Germinal center (tissue), 1 donor: ENCODE data around the gene TFPI.
"Not testable (repeated sequence)": the region's sequence is repeated elsewhere in the genome, so short reads cannot be mapped to it uniquely, and the experiment has no call there.

Experiments
- DNase-seq: peaks from one replicate; pipeline ENCODE4 v3.0.0; 2012; ENCODE audit warnings: mixed read lengths, low spot score

TFPI gene

DNA sequence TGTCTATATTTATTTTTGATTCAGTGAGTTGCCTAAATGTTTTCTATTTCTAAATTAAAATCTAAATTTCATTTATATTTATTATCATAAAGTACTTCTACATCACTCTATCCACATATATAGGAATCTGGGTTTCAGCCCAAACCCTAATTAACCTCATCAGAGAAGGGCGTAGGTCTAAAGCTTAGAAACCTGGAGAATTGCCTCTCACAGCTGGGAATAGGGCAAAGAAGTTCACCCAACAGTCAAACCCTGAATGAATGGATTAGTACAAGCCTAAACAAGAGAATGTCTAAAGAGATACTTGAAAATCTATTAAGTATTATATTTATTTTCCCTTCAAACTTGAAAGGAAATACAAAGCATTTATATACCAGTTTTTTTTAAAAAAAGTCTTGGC is 26.2 kb downstream of the TFPI start:
- no peak for DNase-seq

- DNase-seq = no peak
These were observed 27.0 kb downstream of the TFPI start for GRCh38 chr2:187527262-187527661.

DNA sequence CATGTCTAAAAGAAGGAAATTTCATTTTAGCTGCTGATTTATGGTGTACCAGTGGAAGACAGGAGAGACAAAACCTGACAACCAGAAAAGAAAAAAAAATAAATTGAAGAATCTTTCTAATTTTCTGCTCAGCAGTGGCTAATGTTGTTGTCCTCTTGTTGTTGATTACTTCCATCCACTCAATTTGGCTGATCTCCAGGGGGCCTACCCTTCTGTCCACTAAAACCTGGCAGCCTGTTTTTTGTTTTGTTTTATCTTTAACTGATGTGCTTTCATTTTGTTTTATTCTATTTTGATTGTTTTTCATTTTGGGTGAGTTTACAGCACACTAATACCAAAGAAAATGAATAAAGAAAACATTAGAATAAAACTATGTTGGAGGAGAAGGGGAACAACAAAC is 27.4 kb downstream of the TFPI start:
- DNase-seq = no peak

GRCh38 chr2:187525163-187525900 is 28.9 kb downstream of the TFPI start:
- DNase-seq = no peak

GRCh38 chr2:187523325-187523724 is 30.9 kb downstream of the TFPI start:
- no peak for DNase-seq

GRCh38 chr2:187520121-187520624 is 34.1 kb downstream of the TFPI start:
- no peak for DNase-seq

DNA sequence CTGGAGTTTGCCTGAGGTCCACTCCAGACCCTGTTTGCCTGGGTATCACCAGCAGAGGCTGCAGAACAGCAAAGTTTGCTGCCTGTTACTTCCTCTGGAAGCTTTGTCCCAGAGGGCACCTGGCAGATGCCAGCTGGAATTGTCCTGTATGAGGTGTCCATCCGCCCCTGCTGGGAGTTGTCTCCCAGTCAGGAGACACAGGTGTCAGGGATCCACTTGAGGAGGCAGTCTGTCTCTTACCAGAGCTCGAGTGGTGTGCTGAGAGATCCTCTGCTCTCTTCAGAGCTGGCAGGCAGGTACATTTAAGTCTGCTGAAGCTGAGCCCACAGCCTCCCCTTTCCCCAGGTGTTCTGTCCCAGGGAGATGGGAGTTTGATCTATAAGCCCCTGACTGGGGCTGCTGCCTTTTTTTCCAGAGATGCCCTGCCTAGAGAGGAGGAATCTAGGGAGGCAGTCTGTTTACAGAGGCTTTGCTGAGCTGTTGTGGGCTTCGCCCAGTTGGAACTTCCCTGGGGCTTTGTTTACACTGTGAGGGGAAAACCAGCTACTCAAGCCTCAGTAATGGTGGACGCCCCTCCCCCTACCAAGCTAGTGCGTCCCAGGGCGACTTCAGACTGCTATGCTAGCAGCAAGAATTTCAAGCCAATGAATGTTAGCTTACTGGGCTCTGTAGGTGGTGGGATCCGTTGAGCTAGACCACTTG is 34.7 kb downstream of the TFPI start:
- DNase-seq = no peak

DNA sequence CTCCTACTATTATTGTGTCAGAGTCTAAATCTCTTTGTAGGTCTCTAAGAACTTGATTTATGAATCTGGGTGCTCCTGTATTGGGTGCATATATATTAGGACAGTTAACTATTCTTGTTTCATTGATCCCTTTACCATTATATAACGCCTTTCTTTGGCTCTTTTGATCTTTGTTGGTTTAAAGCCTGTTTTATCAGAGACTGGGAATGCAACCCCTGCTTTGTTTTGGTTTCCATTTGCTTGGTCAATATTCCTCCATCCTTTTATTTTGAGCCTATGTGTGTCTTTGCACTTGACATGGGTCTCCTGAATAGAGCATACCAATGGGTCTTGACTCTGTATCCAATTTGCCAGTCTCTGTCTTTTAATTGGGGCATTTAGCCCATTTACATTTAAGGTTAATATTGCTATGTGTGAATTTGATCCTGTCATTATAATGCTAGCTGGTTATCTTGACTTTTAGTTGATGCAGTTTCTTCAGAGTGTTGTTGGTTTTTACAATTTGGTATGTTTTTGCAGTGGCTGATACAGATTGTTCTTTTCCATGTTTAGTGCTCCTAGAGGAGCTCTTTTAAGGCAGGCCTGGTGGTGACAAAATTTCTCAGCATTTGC is 36.4 kb downstream of the TFPI start:
- not testable (repeated sequence) for DNase-seq

GRCh38 chr2:187516630-187517510 is 37.4 kb downstream of the TFPI start:
- not testable (repeated sequence) for DNase-seq

- DNase-seq = no peak
These were observed 39.3 kb downstream of the TFPI start for GRCh38 chr2:187514930-187515329.

DNA sequence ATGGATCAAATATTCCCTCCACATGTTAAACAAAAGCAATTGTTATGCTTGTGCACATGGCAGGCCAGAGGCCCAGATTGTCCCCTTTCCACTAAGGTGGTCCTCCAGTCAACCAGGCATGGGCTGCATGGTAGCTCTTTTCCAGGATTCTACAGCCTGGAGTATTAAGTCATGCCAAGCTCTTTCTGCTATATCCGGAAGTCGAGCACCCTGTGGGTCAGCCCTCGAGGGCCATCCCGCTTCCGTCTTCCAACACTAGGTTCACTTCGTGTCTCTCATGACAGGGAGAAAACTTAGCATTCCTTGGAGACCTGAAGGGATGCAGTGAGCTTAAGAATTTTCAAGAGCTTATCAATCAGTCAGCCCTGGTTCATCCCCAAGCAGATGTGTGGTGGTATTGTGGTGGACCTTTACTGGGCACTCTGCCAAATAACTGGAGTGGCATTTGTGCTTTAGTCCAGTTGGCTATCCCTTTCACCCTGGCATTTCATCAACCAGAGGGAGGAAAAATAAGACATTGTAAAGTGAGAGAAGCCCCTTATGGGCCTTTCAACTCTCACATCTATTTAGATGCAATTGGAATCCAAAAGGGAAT is 39.9 kb downstream of the TFPI start:
- DNase-seq = not testable (repeated sequence)

DNA sequence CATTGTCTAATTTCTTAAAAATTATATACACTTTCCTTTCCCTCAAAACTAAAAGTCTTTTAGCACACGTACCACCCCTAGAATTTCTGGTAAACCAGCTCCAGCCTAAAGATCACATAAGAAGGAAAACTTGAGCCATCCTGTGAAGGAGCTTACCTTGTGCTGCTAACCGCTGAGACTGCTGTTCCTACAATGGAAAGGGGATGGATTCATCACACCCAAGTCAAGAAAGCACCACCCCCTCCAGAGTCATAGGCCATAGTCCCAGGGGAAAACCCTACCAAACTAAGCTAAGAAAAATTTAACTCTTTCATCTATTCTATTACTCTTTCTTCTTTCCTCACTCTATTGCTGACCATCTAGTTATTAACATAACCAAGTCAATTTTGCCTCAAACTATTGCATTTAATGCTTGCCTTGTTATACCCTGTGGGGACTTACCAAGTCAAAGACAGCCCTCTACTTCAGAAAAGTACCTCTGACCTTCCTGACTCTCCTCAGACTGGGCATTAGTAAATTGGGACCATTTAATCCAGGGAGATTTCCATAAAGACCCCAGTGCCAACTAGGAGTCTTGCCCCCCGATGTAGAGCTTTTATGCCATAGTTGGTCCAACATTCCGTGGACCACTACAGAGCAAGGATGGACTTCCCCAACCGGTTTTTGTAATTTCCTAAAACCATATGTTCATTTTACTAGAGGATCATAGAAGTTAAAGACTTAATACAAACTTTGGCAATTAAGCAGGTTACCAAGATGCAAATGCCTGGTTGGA is 40.6 kb downstream of the TFPI start:
- not testable (repeated sequence) for DNase-seq

DNA sequence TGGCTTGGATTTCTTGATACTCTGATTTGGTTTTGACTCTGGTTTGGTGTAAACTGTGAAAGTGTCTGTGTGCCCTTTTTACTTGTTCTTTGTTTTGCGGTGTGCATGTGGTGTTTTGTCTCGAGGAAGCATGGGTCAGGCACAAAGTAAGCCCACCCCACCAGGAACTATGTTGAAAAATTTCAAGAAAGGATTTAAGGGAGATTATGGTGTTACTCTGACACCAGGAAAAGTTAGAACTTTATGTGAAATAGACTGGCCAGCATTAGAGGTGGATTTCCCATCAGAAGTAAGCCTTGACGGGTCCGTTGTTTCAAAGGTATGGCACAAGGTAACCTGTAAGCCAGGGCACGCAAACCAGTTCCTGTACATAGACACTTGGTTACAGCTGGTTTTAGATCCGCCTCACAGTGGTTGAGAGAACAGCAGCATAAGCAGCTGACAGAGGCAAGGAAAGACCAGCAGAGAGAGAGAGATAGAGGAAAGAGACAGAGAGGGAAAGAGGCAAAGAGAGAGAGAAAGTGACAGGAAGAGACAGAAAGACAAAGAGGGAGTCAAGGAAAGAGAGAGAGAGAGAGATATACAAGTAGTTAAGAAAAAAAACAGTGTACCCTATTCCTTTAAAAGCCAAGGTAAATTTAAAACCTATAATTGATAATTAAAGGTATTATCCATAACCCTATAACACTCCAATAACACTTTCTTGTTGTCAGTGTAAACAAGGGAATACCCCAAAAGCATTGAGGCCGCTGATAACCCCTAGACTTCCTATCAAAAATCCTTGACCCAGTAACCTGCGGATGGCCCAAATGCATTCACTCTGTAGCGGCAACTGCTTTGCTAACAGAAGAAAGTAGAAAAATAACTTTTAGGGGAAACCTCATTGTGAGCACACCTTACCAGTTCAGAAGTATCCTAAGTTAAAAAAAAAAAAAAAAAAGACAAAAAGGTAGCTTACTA is 42.6 kb downstream of the TFPI start:
- DNase-seq = no peak

GRCh38 chr2:187510419-187511355 is 43.5 kb downstream of the TFPI start:
- DNase-seq = not testable (repeated sequence)

GRCh38 chr2:187509667-187510417 is 44.4 kb downstream of the TFPI start:
- DNase-seq = no peak

DNA sequence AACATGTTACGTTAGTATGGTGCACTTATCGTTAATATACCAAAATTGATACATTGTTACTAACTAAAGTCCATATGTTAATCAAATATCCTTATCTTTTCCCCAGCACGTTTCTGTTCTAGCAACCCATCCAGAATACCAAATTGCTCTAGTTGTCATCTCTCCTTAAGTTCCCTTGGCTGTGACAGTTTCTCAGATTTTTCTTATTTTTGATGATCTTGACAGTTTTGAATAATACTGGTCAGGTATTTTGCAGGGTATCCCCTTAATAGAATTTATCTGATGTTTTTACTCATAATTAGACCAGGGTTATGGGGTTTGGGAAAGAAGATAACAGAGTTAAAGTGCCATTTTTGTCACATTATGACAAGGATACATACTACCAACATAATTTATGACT is 47.8 kb downstream of the TFPI start:
- no peak for DNase-seq

DNA sequence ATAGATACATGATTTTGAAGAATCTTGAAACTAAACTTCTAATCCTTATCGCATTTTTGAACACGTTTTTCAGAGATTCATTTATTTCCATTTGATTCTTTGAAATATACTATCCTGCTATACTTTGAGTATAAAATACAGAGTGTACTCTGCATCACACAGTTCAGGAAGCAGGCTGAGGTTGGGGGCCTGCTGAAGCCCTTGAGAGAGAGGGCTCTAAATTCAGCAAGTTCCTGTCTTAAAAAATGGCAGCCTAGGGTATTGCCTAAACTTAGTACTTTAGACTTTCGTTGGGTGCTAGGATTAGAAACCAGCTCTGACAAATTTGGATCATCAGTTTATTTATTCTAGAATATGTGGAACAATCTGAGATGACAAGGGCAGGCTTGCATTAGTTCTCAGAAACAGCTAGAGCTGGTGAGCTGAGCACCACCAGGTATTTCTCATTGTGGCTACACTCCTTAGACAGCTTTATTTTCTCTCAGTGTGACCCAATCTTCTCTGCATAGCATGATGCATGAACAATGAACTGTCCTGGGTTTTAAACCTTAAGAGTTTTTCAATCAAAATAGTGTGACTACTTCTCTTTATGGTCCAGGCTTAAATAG is 49.1 kb downstream of the TFPI start:
- no peak for DNase-seq
